Fibroblast of lung (primary cell): ENCODE results near the gene UBQLN1. TPM values are rescaled to one million over a fixed set of nuclear protein-coding genes. Genes with fewer than 3 reads are reported as not detected.

Experiments
- DNase-seq, 2 donors: peaks; one replicate each; pipeline versions ENCODE4 v3.0.0 to v3.0.0-alpha.2; 2010; ENCODE audit warnings: low read depth in 2 of 2
- H2AFZ ChIP-seq: 2 replicates; pipeline ENCODE4 v1.5.1; 2012; ENCODE audit warnings: low read length, control low read depth, inconsistent platforms
- H3K27ac ChIP-seq: 2 replicates; pipeline ENCODE4 v1.5.1; 2011; ENCODE audit warnings: low read length, control low read depth; ENCODE audit not compliant: insufficient read depth
- H3K27me3 ChIP-seq: 2 replicates; pipeline ENCODE4 v1.5.1; 2011; ENCODE audit warnings: mild to moderate bottlenecking, low read length; ENCODE audit not compliant: control insufficient read depth, insufficient read depth
- H3K36me3 ChIP-seq: 2 replicates; pipeline ENCODE4 v1.5.1; 2011; ENCODE audit warnings: low read length; ENCODE audit not compliant: control insufficient read depth, insufficient read depth
- H3K4me1 ChIP-seq: 2 replicates; pipeline ENCODE4 v1.5.1; 2011; ENCODE audit warnings: low read length; ENCODE audit not compliant: control insufficient read depth, insufficient read depth; ENCODE audit errors: extremely low read depth
- H3K4me2 ChIP-seq: 2 replicates; pipeline ENCODE4 v1.5.1; 2011; ENCODE audit warnings: low read length, control low read depth; ENCODE audit not compliant: insufficient read depth; ENCODE audit errors: extremely low read depth
- H3K4me3 ChIP-seq, 4 experiments: fragments of 200-600 bp in 1 of 4; sonication (generic) in 1 of 4; replicated peaks in 1 of 4; 2 replicates each; pipeline ENCODE4 v1.5.1; 2011 to 2016; ENCODE audit warnings: low read length in 4 of 4, low read depth in 3 of 4, mild to moderate bottlenecking in 3 of 4, control low read depth in 2 of 4, inconsistent platforms in 1 of 4, mixed read lengths in 1 of 4; ENCODE audit not compliant: insufficient read depth in 1 of 4; ENCODE audit errors: control extremely low read depth in 1 of 4
- H3K79me2 ChIP-seq: 2 replicates; pipeline ENCODE4 v1.5.1; 2012; ENCODE audit warnings: mild to moderate bottlenecking, low read length, inconsistent platforms; ENCODE audit not compliant: control insufficient read depth, insufficient read depth
- H3K9ac ChIP-seq: 2 replicates; pipeline ENCODE4 v1.5.1; 2011; ENCODE audit warnings: mild to moderate bottlenecking, low read length, control low read depth; ENCODE audit not compliant: insufficient read depth
- H3K9me3 ChIP-seq: 2 replicates; pipeline ENCODE4 v1.5.1; 2012; ENCODE audit warnings: low read depth, low read length; ENCODE audit not compliant: control insufficient read depth, insufficient read depth
- H4K20me1 ChIP-seq: 2 replicates; pipeline ENCODE4 v1.5.1; 2011; ENCODE audit warnings: low read length; ENCODE audit not compliant: control insufficient read depth, insufficient read depth; ENCODE audit errors: extremely low read depth
- EZH2 ChIP-seq: IDR thresholded peaks from 2 replicates; pipeline ENCODE4 v1.5.1; 2012; ENCODE audit warnings: low read length, control low read depth, mild to moderate bottlenecking; ENCODE audit errors: missing control alignments
- polyA plus RNA-seq, 2 donors: library from polyadenylated mRNA; depleted of rRNA in 1 of 2; stranded (reverse) in 1 of 2; unstranded in 1 of 2; fragments of >200 nt; gene quantifications; 2 replicates each; pipeline ENCODE4 v1.2.1, GENCODE V29; 2011 to 2012; ENCODE audit warnings: missing spikeins in 1 of 2
- total RNA-seq: library from RNA; depleted of rRNA; stranded (reverse); fragments of >200 nt; gene quantifications from 2 replicates; pipeline ENCODE4 v1.2.1, GENCODE V29; 2014
- TF ChIP-seq, protein P1 (sequence below), 2 donors: IDR thresholded peaks in 1 of 2; conservative IDR thresholded peaks in 1 of 2; 1 replicate in 1 of 2; 2 replicates in 1 of 2; pipeline ENCODE4 v1.5.1; 2011 to 2012; ENCODE audit warnings: low read length in 2 of 2, control low read depth in 1 of 2, inconsistent platforms in 1 of 2, low read depth in 1 of 2, mild to moderate bottlenecking in 1 of 2

The UBQLN1 gene
- total and polyA plus RNA-seq, 2 donors (not counting 1 experiment from before 2014, with no cell fraction given), result 130 to 141 TPM

DNA sequence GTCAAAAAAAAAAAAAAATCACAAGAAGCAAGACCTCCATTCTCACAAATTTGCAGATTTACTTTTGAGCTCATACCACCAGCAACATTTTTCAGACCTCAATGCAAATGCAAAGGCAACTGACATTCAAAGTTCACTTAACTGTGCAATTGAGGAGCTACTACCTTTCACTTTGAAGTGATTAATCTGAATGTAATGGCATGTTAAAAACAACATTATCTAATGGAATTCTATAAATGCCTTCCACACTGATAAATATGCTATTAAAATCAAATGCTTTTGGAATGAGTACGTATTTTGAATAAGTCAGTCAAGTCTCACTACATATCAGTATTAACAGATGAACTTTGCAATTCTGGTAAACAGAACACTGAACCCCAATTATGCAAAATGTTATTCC is 32.3 kb downstream of the UBQLN1 start:
- Histone ChIP-seq H3K4me2 (no peak overlapping the region), H3K27me3 (no peaks in the 10 kb centered on the region), H3K4me3 (no peak overlapping the region), H3K9ac (no peak overlapping the region), H3K79me2 (peaks cover 16% of the 10 kb centered on the region), H3K9me3 (no peaks in the 10 kb centered on the region), H3K36me3 (peaks cover 8% of the 10 kb centered on the region), H3K4me1 (no peaks in the 10 kb centered on the region), H3K27ac (no peak overlapping the region), H2AFZ (no peak overlapping the region), H4K20me1 (peaks cover 2% of the 10 kb centered on the region)
- TF ChIP-seq, protein P1, sequence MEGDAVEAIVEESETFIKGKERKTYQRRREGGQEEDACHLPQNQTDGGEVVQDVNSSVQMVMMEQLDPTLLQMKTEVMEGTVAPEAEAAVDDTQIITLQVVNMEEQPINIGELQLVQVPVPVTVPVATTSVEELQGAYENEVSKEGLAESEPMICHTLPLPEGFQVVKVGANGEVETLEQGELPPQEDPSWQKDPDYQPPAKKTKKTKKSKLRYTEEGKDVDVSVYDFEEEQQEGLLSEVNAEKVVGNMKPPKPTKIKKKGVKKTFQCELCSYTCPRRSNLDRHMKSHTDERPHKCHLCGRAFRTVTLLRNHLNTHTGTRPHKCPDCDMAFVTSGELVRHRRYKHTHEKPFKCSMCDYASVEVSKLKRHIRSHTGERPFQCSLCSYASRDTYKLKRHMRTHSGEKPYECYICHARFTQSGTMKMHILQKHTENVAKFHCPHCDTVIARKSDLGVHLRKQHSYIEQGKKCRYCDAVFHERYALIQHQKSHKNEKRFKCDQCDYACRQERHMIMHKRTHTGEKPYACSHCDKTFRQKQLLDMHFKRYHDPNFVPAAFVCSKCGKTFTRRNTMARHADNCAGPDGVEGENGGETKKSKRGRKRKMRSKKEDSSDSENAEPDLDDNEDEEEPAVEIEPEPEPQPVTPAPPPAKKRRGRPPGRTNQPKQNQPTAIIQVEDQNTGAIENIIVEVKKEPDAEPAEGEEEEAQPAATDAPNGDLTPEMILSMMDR (conservative IDR thresholded peaks at IDR 0.05 in 1 of 2, IDR thresholded peaks at IDR 0.05 in 1 of 2; ENCODE audit: low read depth in 1 of 2, low read length in 2 of 2), result no peak
- TF ChIP-seq EZH2, result no peak
- peak in 1 of 2 donors; percentile 24 for DNase-seq

DNA sequence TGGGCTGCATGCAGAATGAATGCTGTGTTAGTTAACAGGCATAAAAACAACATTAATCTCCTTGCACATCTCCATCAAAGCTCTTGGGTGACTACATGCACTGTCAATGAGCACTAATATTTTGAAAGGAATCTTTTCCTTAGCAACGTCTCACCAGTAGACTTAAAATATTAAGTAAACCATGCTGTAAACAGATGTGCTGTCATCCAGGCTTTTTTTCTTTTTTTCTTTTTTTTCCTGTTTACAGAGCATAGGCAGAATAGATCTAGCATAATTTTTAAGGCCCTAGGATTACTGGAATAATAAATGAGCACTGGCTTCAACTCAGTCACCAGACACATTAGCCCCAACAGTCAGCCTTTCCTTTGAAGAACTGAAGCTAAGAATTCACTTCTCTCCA is 36.3 kb downstream of the UBQLN1 start:
- Histone ChIP-seq H3K36me3 (no peaks in the 10 kb centered on the region), H3K9me3 (no peaks in the 10 kb centered on the region), H3K4me3 (no peak overlapping the region), H3K4me2 (no peak overlapping the region), H3K9ac (no peak overlapping the region), H3K79me2 (peaks cover 9% of the 10 kb centered on the region), H2AFZ (no peak overlapping the region), H3K4me1 (no peaks in the 10 kb centered on the region), H3K27ac (no peak overlapping the region), H3K27me3 (no peaks in the 10 kb centered on the region), H4K20me1 (peaks cover 2% of the 10 kb centered on the region)
- TF ChIP-seq, protein P1 (conservative IDR thresholded peaks at IDR 0.05 in 1 of 2, IDR thresholded peaks at IDR 0.05 in 1 of 2; ENCODE audit: low read depth in 1 of 2, low read length in 2 of 2), result no peak
- no peak for DNase-seq

DNA sequence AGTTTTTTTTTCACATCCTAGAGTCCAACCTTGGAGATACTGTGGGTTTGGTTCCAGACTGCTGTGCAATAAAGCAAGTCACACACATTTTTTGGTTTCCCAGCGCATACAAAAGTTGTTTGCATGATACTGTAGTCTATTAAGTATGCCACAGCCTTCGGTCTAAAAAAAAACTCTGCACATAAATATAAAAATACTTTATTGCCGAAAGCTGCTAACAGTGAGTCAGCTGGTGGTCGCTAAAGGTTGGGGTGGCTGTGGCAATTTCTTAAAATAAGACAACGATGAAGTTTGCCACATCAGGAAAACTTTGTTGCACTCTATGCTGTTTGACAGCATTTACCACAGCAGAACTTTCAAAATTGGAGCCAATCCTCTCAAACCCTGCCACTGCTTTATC is 37.4 kb downstream of the UBQLN1 start:
- Histone ChIP-seq H3K36me3 (no peaks in the 10 kb centered on the region), H3K4me1 (no peaks in the 10 kb centered on the region), H4K20me1 (peaks cover 2% of the 10 kb centered on the region), H3K27ac (no peak overlapping the region), H3K4me3 (no peak overlapping the region), H2AFZ (no peak overlapping the region), H3K9ac (no peak overlapping the region), H3K9me3 (no peaks in the 10 kb centered on the region), H3K4me2 (no peak overlapping the region), H3K27me3 (no peaks in the 10 kb centered on the region), H3K79me2 (peaks cover 7% of the 10 kb centered on the region)
- DNase-seq, result no peak
- TF ChIP-seq EZH2, result no peak
- TF ChIP-seq, protein P1 (conservative IDR thresholded peaks at IDR 0.05 in 1 of 2, IDR thresholded peaks at IDR 0.05 in 1 of 2; ENCODE audit: low read depth in 1 of 2, low read length in 2 of 2), result no peak
